GM21423 (cell line): Measurements from ENCODE around the gene UBIAD1.

Experiments
- ATAC-seq: cut with Tn5 transposase; IDR thresholded peaks from one replicate; pipeline ENCODE4 v1.9.1; 2021; ENCODE audit warnings: mild to moderate bottlenecking, moderate library complexity; ENCODE audit not compliant: unreplicated experiment

The UBIAD1 gene

GRCh38 chr1:11309385-11309784 lies 36.4 kb downstream of the UBIAD1 start:
- ATAC-seq = no peak

DNA sequence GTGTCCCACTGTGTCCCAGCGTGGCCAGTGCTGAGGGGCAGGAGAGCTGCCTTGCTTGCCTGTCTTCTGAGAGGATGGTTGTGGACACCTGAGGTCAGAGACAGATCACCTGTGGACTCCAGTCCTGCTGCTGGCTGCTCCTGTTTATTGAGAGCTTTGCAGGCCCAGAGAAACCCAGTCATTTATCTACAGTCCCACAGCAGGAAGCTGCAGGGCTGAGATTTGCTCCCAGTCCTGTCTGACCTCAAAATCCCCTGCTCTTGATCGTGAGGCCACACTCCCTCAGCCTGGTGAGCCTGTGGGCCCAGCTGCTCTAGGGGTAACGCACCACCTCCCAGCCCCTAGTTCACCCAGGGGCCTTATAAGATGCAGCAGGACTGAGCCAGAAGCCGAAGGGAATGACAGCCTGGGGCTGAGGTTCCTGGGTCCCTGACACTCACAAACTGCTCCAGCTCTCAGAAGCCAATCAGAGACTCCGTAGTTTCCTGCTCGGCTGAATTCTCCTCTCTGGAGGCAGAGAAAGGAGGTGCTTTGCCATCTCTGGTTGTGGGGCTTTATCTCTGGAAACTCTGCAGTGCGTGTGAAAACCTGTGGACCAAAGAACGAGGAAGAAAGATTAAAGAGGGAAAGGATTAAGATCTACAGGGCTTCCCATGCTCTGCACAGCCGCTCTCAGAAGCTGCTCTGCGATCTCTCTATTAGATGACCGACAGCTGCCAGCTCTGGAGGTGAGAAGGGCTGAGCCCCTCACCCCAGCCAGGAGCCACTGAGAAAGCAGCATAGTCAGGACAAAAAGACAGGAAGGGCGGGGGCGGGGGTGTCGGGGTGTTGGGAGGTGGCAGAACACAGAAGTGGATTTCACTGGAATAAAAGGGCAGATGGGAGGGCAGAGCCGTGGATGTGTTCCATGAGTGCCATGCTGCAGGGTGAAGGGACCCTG lies 39.1 kb downstream of the UBIAD1 start:
- ATAC-seq = no peak

GRCh38 chr1:11314959-11315358 lies 42.0 kb downstream of the UBIAD1 start:
- ATAC-seq = no peak

DNA sequence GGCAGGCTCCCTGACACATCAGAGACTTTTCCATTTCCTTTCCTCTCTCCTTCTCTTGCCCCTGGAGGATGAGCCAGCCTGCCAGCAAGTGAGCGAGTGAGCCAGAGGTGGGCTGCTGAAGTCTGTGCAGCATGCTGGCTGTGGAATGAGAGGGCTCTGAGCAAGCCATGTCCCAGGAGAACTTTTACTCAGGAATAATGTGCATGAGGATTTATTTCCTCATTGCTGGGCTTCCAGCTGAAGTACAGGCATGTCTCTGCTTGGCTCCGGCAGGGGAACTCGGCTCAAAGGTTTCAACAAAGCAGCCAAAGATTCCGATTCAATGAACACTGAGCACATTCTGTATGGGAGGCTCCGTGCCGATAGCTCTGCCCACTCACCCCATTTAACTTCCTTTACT lies 43.7 kb downstream of the UBIAD1 start:
- no peak for ATAC-seq

GRCh38 chr1:11318982-11319381 lies 46.0 kb downstream of the UBIAD1 start:
- no peak for ATAC-seq

- ATAC-seq = no peak
Observed at GRCh38 chr1:11320153-11320936, 47.3 kb downstream of the UBIAD1 start.

DNA sequence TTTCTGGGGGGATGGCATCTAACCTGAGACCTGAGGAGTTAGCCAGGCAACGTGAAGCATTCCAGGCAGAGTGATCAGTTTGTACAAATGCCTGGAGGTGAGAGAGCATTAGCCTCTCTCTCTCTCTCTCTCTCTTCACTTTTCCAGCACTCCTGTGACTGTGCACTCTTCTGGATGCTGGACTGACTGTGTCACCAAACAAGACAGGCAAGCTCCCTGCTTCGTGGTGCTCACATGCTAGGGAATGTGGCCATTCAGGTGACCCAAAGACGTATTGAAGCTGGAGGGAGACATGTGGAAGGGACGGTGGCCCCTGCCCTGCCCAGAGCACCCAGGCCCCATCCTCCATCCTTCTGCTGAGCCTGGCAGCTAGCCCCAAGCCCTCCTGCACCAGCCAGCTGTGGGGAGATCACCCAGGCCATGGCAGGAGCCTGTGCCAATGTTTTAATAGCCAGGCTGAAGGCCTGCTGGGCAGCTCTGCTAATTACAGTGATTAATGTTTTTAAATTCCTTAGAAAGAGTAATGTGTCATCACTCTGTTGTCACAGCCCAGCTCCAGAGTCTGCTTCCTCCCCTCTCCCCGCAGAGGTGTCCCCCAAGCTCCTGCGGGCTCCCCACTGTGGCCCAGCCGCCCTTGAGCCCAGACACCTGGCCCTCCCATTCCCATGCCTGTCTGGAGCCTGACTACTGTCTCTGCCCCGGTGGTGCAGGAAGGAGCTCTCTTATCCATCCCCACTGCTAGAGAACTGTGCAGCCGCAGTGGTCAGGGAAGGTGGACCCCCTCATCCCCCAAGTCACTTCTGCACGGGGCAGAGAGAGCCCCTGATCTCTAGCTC lies 48.9 kb downstream of the UBIAD1 start:
- ATAC-seq = no peak

DNA sequence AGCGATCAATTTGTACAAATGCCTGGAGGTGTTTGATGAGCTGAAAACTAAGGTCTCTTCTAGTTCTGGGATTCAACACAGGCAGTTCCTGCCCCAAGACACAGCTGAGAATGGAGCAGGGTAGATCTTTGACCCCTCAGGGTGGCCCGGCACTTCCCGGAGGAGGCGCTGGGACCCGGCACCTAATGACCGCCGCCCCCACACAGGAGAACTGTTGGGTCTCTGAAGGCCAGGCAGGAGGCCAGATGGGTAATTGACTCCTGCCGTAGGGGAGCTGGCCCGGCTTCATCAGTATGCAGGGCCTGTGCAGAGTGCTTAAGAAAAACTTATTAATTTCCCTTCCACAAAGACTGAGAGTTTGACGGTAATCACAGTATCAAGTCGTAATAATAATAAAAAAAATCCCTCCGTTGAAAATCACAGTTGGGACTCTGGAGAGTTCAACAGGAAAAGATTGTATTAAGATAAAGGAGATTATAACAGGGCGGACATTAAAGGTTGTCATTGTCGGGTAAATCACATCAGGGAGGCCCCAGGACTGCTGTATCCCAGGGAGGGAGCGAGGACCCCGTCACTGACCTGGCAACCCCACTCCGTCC lies 51.7 kb downstream of the UBIAD1 start:
- no peak for ATAC-seq

GRCh38 chr1:11326070-11326469 lies 53.1 kb downstream of the UBIAD1 start:
- no peak for ATAC-seq

DNA sequence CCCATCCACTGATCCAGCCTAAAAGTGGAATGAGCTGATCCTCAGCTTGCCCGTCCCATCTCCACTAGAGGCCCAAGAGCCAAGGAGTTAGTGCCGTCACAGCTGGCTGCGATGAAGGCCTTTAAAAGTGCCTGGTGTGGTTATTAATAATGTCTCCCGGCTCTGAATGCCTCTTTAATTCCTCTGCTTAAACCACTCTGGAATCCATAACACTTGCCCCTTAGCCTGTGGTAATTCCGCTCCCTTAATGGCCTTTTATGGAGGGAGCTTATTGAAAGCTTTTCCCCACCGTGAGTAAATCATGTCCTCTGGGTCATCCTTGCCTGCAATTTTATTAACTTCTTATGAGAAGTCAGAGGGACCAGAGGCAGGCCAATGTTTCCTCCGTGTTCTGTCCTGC lies 55.4 kb downstream of the UBIAD1 start:
- ATAC-seq = no peak

DNA sequence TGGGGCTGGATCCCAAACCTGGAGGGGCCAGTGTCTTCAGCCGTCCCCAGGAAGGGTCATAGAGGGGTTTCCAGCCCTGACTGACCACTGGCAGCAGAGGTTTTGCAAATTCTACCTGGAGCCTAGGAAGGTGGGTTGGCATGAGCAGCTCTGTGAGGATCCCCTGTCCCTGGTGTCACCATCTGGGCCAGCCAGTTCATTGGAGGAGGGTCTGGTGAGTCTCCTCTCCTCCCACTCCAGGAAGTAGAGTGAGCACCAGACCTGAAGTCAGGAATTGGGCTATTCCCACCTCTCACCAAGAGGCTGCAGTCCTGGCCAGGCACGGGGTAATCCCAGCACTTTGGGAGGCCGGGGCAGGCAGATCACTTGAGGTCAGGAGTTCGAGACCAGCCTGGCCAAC lies 57.4 kb downstream of the UBIAD1 start:
- no peak for ATAC-seq

DNA sequence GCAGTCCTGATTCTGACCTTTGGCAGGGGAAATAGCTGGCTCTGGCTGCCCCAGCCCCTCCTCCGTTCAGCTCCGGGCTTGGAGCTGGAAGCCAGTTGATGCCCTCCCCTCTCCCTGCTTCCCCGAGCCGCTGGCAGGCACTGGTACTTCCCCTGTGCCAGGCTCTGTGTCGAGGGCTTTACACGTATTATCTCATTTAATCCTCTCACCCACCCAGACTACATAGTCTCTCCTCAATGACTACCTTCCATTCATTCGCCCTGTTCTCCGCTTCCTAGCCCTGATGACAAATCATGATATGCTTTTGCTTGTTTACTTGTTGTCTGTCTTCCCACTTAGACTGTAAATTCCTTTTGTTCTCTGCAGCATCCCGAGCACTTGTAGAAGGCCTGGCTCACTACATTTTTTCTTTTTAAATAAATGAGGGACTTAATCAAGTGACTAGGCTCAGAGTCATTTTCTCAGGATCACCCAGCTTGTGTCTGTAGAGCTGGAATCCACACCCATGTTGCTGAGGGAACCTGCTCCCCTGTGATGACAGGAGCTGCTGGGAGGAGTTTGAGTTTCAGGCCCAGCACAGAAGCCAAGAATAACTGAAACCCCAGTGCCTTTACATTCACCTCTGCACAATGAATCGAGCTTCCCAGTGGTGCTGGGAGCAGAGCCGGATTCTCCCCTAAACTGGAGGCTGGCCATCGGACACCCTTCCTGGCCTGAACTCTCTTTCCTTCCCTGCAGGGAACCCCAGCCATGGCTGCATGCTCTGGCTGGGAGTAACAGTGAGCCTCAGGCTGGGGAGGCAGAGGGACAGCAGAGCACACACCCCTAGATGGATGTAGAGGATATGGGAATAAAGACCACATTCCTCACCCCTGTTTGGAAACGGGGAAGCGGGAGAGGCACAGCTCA lies 58.3 kb downstream of the UBIAD1 start:
- no peak for ATAC-seq

GRCh38 chr1:11331945-11332546 lies 59.0 kb downstream of the UBIAD1 start:
- ATAC-seq = no peak

DNA sequence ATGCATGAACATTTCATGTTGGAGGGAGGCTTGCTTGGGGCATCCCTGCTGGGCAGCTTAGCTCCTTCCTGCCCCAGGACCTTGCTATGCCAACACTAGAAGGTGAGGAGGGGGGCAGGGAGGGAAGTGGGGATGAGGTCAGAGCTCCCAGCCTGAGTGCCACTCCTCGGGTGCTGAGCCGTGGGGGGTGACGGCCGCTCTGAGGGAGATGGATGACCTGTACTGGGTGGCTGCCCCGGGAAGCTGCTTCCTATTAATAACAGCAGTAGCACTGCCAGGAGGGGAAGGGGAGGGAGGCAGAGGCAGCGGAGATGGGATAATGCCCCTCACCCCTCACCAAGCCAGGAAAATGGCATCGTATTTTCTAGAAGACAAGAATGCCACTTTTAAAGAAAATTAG lies 60.6 kb downstream of the UBIAD1 start:
- ATAC-seq = no peak

DNA sequence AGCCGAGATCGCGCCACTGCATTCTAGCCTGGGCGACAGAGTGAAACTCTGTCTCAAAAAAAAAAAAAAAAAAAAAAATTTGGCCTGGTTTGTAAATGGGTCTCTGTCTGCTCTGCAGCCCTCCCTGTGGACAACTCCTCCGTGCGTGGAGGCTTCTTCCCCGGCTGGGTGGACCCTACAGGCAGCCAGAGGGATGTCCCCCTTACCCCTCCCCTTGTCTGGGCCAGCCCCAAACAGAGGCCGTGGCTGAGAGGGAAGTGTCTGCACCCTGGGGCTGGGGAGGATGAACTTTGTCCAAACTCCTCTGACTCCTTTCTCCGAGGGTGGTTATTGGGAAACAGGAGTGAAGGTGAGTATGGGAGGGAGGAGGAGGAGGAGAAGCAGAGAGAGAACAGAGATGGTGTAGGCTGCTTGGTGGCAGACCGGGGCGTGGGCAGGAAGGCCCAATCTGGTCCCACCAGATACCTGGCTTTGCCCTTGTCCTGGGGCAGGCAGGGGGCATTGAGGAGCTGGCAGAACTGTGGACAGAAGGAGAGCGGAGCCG lies 61.3 kb downstream of the UBIAD1 start:
- no peak for ATAC-seq

- ATAC-seq = no peak
Observed at GRCh38 chr1:11334821-11335220, 61.8 kb downstream of the UBIAD1 start.

DNA sequence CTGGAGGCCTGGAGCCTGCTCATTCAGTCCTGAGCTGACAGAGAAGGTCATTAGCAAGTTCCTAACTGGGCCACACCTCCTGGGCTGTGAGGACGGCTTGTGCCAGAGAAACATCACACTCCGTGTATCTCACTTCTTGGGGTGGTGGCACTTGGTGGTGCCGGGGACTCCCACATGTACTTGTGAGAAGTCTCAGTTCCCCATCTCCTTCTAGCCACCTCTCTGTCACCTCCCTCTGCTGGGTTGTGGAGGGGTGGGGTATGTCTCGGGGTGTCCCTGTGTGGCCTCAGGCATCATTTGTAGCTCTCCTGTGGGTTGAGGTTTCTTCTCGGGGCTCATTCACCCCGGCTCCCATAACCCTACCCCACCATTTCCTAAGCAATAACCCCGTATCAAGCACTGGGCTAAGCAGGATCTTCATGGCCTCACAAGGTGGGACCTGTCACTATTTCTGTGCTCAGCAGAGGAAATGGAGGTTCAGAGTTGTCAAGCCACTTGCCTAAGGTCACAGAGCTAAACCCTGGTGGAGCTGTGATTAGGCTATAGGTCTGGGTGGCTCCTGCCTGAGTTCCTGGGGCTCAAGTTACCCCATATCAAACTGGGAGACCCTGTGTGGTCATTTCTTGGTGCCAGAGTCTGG lies 62.5 kb downstream of the UBIAD1 start:
- peak; percentile 82 for ATAC-seq

DNA sequence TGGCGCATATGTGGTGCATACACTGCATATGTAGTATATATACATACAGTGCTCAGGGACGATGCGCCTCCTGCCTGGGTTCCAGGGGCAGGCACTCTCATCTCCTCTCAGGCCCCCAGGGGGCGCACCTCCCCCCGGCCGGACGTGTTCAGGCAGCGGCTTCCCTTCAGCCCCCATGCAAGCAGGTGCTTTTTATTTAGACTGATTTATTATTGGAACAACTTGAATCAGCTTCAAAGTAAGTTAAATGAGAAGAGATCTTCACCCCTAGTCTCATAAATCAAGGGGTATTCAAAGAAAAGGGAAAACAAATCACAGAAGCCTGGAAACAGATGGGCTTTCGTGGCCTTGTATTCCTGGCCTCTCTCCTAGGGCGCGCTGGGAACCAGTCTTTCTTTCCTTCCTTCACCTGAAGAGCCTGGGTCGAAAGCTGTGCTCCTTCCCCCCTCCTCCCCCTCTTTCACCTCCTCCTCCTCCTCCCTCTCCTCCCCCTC lies 64.6 kb downstream of the UBIAD1 start:
- no peak for ATAC-seq
